Measurements from ENCODE around the gene NPDC1.

DNA sequence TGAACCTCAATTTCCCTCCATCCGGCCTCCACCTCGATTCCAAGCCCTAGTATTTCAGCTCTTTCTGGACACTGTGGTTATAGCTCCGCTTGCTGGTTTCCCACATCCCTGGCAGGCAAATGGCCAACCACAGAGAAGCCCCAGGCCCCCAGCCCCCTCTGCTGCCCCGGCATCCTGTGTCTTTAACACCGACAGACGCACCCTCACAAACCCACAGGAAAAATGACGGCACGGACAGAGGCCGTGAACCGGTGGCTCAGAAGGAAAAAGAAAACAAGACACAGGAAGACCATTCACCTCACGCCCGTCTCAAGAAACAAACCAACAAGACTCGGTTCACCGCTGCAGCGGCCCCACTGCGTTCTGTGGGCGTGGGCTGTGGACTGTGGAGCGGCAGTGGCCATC lies 48.1 kb downstream of the NPDC1 start:
- TF ChIP-seq POLR2AphosphoS5 (IDR thresholded peaks at IDR 0.05; ENCODE audit: low read depth, low read length) (no peak), REST (IDR thresholded peaks at IDR 0.05; ENCODE audit: insufficient read depth in 1 of 2, low read depth in 2 of 2, low read length in 2 of 2) (no peak), FOXP2 (optimal IDR thresholded peaks at IDR 0.05; ENCODE audit: borderline replicate concordance, extremely low read depth, extremely low read length, insufficient read depth) (no peak)
